GM21619 (cell line): ENCODE results near the gene ITCH.
"Not testable (repeated sequence)": the region's sequence is repeated elsewhere in the genome, so short reads cannot be mapped to it uniquely, and the experiment has no call there.

Experiments
- ATAC-seq: cut with Tn5 transposase; IDR thresholded peaks from one replicate; pipeline ENCODE4 v1.9.1; 2021; ENCODE audit not compliant: unreplicated experiment

Gene ITCH

GRCh38 chr20:34412453-34412852 is 49.4 kb downstream of the ITCH start:
- no peak for ATAC-seq

GRCh38 chr20:34414525-34414924 is 51.5 kb downstream of the ITCH start:
- not testable (repeated sequence) for ATAC-seq

- peak; percentile 58 for ATAC-seq
These were observed 52.0 kb downstream of the ITCH start for GRCh38 chr20:34415079-34415478.

- ATAC-seq = no peak
These were observed 57.1 kb downstream of the ITCH start for GRCh38 chr20:34420146-34420545.

- ATAC-seq = no peak
These were observed 57.9 kb downstream of the ITCH start for GRCh38 chr20:34420975-34421374.

GRCh38 chr20:34421766-34422466 is 58.8 kb downstream of the ITCH start:
- no peak for ATAC-seq

- ATAC-seq = not testable (repeated sequence)
These were observed 62.1 kb downstream of the ITCH start for GRCh38 chr20:34425032-34425690.

GRCh38 chr20:34426026-34426425 is 63.0 kb downstream of the ITCH start:
- no peak for ATAC-seq

GRCh38 chr20:34427331-34427730 is 64.3 kb downstream of the ITCH start:
- no peak for ATAC-seq

GRCh38 chr20:34427784-34428183 is 64.7 kb downstream of the ITCH start:
- ATAC-seq = no peak

GRCh38 chr20:34431168-34431567 is 68.1 kb downstream of the ITCH start:
- no peak for ATAC-seq

GRCh38 chr20:34432663-34433062 is 69.6 kb downstream of the ITCH start:
- not testable (repeated sequence) for ATAC-seq

- no peak for ATAC-seq
These were observed 70.3 kb downstream of the ITCH start for GRCh38 chr20:34433391-34433790.

GRCh38 chr20:34435589-34435988 is 72.5 kb downstream of the ITCH start:
- no peak for ATAC-seq

- ATAC-seq = no peak
These were observed 74.4 kb downstream of the ITCH start for GRCh38 chr20:34437330-34437986.

GRCh38 chr20:34439168-34439567 is 76.1 kb downstream of the ITCH start:
- no peak for ATAC-seq

GRCh38 chr20:34441423-34441822 is 78.3 kb downstream of the ITCH start:
- ATAC-seq = not testable (repeated sequence)

GRCh38 chr20:34443546-34443945 is 80.5 kb downstream of the ITCH start:
- no peak for ATAC-seq

GRCh38 chr20:34445177-34446065 is 82.3 kb downstream of the ITCH start:
- no peak for ATAC-seq

GRCh38 chr20:34448517-34448916 is 85.4 kb downstream of the ITCH start:
- ATAC-seq = no peak
